ENCODE measurements around the gene COPS2. TPM values are rescaled to one million over a fixed set of nuclear protein-coding genes. Genes with fewer than 3 reads are reported as not detected.

COPS2 gene
- total RNA-seq, 1 experiment from 2014 or later = 88.3 TPM

DNA sequence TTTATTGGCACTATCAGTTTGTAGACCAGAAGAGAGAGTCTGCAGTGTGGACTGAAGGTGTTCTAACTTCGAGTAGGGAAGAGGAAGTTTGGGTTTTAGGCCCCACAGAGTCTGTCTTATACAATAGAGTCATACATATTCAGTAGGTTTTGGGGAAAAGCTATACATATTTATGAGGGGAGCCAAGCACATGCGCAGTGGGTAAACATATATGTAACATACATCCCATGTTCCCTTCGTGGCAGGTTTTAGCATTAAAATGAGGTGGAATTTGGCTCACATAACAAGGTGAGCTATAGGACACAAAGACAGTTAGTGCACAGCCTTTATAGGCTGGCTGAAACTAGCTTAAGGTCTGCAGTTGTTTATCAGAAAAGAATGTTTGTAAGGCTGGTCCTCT, 19.5 kb upstream of the COPS2 start:
- H3K4me2 ChIP-seq (ENCODE audit: insufficient read depth, insufficient read length, low read length) = no peak overlapping the region
- no peak overlapping the region for H2BK12ac ChIP-seq (ENCODE audit: insufficient read length, low read depth, low read length)
- H4K5ac ChIP-seq (ENCODE audit: insufficient read length, low read depth, low read length) = no peak overlapping the region
- no peak overlapping the region for H3K9ac ChIP-seq (ENCODE audit: extremely low read depth, insufficient read length, low read length)
- no peak overlapping the region for H3K23ac ChIP-seq (ENCODE audit: insufficient read length, low read depth, low read length)
- no peak overlapping the region for H3K27ac Mint-ChIP-seq
- H2AFZ ChIP-seq (ENCODE audit: low read length) = no peak overlapping the region
- H3K9me3 ChIP-seq (ENCODE audit: control insufficient read depth, low read depth, low read length) = no peaks in the 10 kb centered on the region
- no CpG with 5 or more reads among the region's 3 CpGs for WGBS (ENCODE audit: extremely low coverage, insufficient read length, low lambda C conversion rate)
- TF ChIP-seq, protein P1, sequence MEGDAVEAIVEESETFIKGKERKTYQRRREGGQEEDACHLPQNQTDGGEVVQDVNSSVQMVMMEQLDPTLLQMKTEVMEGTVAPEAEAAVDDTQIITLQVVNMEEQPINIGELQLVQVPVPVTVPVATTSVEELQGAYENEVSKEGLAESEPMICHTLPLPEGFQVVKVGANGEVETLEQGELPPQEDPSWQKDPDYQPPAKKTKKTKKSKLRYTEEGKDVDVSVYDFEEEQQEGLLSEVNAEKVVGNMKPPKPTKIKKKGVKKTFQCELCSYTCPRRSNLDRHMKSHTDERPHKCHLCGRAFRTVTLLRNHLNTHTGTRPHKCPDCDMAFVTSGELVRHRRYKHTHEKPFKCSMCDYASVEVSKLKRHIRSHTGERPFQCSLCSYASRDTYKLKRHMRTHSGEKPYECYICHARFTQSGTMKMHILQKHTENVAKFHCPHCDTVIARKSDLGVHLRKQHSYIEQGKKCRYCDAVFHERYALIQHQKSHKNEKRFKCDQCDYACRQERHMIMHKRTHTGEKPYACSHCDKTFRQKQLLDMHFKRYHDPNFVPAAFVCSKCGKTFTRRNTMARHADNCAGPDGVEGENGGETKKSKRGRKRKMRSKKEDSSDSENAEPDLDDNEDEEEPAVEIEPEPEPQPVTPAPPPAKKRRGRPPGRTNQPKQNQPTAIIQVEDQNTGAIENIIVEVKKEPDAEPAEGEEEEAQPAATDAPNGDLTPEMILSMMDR (conservative IDR thresholded peaks at IDR 0.05) = no peak
- no peak overlapping the region for H3K18ac ChIP-seq (ENCODE audit: insufficient read length, low read depth, low read length)
- peaks cover 11% of the 10 kb centered on the region in 2 experiments for H3K4me1 Mint-ChIP-seq
- H3K4me1 ChIP-seq (ENCODE audit: insufficient read depth, low read length) = no peaks in the 10 kb centered on the region
- no peak overlapping the region for H2BK15ac ChIP-seq (ENCODE audit: low read depth, low read length)
- H4K8ac ChIP-seq (replicated peaks; ENCODE audit: insufficient read length, low read depth, low read length) = no peak overlapping the region
- no peak overlapping the region for H3K4ac ChIP-seq (ENCODE audit: low read depth, low read length)
- H4K20me1 ChIP-seq (ENCODE audit: control insufficient read depth, insufficient read depth, insufficient read length) = no peaks in the 10 kb centered on the region
- H2BK20ac ChIP-seq (ENCODE audit: low read depth, low read length, poor library complexity, severe bottlenecking) = no peak overlapping the region
- no peak overlapping the region for H2AK5ac ChIP-seq (ENCODE audit: insufficient read length, low read length)
- H2BK5ac ChIP-seq (ENCODE audit: insufficient read length, low read length) = no peak overlapping the region
- H3K79me2 ChIP-seq (ENCODE audit: insufficient read depth, low read length) = no peaks in the 10 kb centered on the region
- H4K91ac ChIP-seq (ENCODE audit: insufficient read length, low read depth, low read length) = no peak overlapping the region
- H3K9me3 Mint-ChIP-seq = peaks cover 13 to 17% of the 10 kb centered on the region in 2 experiments; a peak in 4 of 5 replicates
- H3K27me3 ChIP-seq (ENCODE audit: insufficient read depth, low read length) = no peaks in the 10 kb centered on the region
- H3K4me3 Mint-ChIP-seq = no peak overlapping the region
- H3T11ph ChIP-seq (ENCODE audit: low read length) = no peak overlapping the region
- H3K56ac ChIP-seq (ENCODE audit: insufficient read length, low read depth, low read length) = no peak overlapping the region
- H3K79me1 ChIP-seq (ENCODE audit: insufficient read depth, low read depth, low read length, poor library complexity, severe bottlenecking) = no peaks in the 10 kb centered on the region
- H3K27ac ChIP-seq (ENCODE audit: insufficient read length, low read depth, low read length) = no peak overlapping the region
- H3K36me3 Mint-ChIP-seq (ENCODE audit: insufficient read depth in 1 of 3, low read depth in 3 of 3) = peaks cover 16 to 22% (median 16%) of the 10 kb centered on the region in 3 experiments
- no peak for DNase-seq
- H3K23me2 ChIP-seq (ENCODE audit: insufficient read length, low read depth, low read length, poor library complexity, severe bottlenecking) = no peaks in the 10 kb centered on the region
- no peak overlapping the region for H2BK120ac ChIP-seq (ENCODE audit: low read depth, low read length, poor library complexity, severe bottlenecking)
- no peak overlapping the region for H3K14ac ChIP-seq (ENCODE audit: insufficient read depth, low read length)
- H3K27me3 Mint-ChIP-seq (ENCODE audit: low read depth) = no peaks in the 10 kb centered on the region

All from H9 (cell line).